ENCODE results near the gene DRAXIN.

Gene DRAXIN

GRCh38 chr1:11720033-11720376, 28.5 kb downstream of the DRAXIN start:
- TF ChIP-seq POLR2A (IDR thresholded peaks at IDR 0.05; ENCODE audit: low read depth, low read length): no peak
- no peak for DNase-seq (ENCODE audit: insufficient read length, low spot score)
- no peak for FAIRE-seq

GRCh38 chr1:11720525-11720924, 29.0 kb downstream of the DRAXIN start:
- TF ChIP-seq POLR2A (IDR thresholded peaks at IDR 0.05; ENCODE audit: low read depth, low read length): no peak
- DNase-seq (ENCODE audit: insufficient read length, low spot score) (no peak), FAIRE-seq (no peak)

DNA sequence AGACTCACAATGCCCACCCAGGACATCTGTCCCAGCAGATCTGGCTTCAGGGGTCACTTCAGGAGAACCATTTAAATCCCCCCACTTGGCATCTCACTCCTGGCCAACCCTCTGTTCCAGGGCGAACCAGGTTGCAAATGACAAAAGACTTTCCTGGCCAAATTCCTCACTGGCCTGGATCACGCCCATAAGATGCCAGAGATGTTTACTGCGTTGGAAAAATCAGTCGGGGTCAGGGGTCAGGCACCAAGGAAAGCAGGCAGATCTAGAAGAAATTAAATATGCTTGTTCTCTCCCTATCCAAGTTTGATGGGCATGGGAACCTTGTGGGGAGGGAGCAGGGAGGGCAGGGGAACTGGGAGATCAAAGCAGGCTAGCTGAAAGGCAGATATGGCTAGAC, 29.8 kb downstream of the DRAXIN start:
- DNase-seq (ENCODE audit: insufficient read length, low spot score) (no peak), FAIRE-seq (no peak)
- TF ChIP-seq POLR2A (IDR thresholded peaks at IDR 0.05; ENCODE audit: low read depth, low read length): no peak

GRCh38 chr1:11722538-11722937, 31.0 kb downstream of the DRAXIN start:
- FAIRE-seq: no peak
- no peak for TF ChIP-seq POLR2A (IDR thresholded peaks at IDR 0.05; ENCODE audit: low read depth, low read length)

GRCh38 chr1:11725616-11726015, 34.1 kb downstream of the DRAXIN start:
- no peak for TF ChIP-seq POLR2A (IDR thresholded peaks at IDR 0.05; ENCODE audit: low read depth, low read length)
- FAIRE-seq: no peak
- DNase-seq (ENCODE audit: insufficient read length, low spot score): no peak

More at GRCh38 chr1:11722538-11722937, 31.0 kb downstream of the DRAXIN start:
- no peak for DNase-seq (ENCODE audit: insufficient read length, low spot score)

GRCh38 chr1:11727119-11727518, 35.6 kb downstream of the DRAXIN start:
- DNase-seq (ENCODE audit: insufficient read length, low spot score) (no peak), FAIRE-seq (no peak)
- no peak for TF ChIP-seq POLR2A (IDR thresholded peaks at IDR 0.05; ENCODE audit: low read depth, low read length)

GRCh38 chr1:11728126-11728806, 36.8 kb downstream of the DRAXIN start:
- DNase-seq (ENCODE audit: insufficient read length, low spot score) (no peak), FAIRE-seq (no peak)
- TF ChIP-seq POLR2A (IDR thresholded peaks at IDR 0.05; ENCODE audit: low read depth, low read length): no peak

DNA sequence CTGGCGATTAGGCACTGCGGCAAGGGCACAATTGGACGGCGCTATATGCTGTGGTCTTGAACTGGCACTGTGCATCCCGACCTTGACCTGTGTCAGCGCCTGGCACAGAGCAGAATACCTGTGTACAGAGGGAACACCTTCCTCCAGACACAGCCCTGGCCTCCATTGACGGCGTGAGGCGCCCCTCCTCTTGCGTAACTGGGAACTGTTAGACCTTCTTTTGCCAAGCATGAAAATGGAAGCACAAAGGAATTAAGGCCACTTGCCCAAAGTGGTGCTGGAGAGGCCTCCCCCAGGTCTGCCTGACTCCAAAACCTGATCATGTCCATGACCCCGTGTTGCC, 37.6 kb downstream of the DRAXIN start:
- FAIRE-seq (no peak), DNase-seq (ENCODE audit: insufficient read length, low spot score) (no peak)
- TF ChIP-seq POLR2A (IDR thresholded peaks at IDR 0.05; ENCODE audit: low read depth, low read length): no peak

GRCh38 chr1:11729498-11730428, 38.3 kb downstream of the DRAXIN start:
- FAIRE-seq: no peak
- DNase-seq (ENCODE audit: insufficient read length, low spot score): no peak
- no peak for TF ChIP-seq POLR2A (IDR thresholded peaks at IDR 0.05; ENCODE audit: low read depth, low read length)

- no peak for TF ChIP-seq POLR2A (IDR thresholded peaks at IDR 0.05; ENCODE audit: low read depth, low read length)
- DNase-seq (ENCODE audit: insufficient read length, low spot score): peak; percentile 29
- FAIRE-seq: no peak
Observed at GRCh38 chr1:11730429-11730891, 39.0 kb downstream of the DRAXIN start.

GRCh38 chr1:11731691-11732283, 40.3 kb downstream of the DRAXIN start:
- no peak for TF ChIP-seq POLR2A (IDR thresholded peaks at IDR 0.05; ENCODE audit: low read depth, low read length)
- FAIRE-seq (no peak), DNase-seq (ENCODE audit: insufficient read length, low spot score) (no peak)

GRCh38 chr1:11733306-11733705, 41.8 kb downstream of the DRAXIN start:
- FAIRE-seq: no peak

GRCh38 chr1:11735531-11735853, 44.0 kb downstream of the DRAXIN start:
- FAIRE-seq (no peak), DNase-seq (ENCODE audit: insufficient read length, low spot score) (no peak)
- no peak for TF ChIP-seq POLR2A (IDR thresholded peaks at IDR 0.05; ENCODE audit: low read depth, low read length)

More at GRCh38 chr1:11733306-11733705, 41.8 kb downstream of the DRAXIN start:
- no peak for DNase-seq (ENCODE audit: insufficient read length, low spot score)
- TF ChIP-seq POLR2A (IDR thresholded peaks at IDR 0.05; ENCODE audit: low read depth, low read length): no peak
